Endothelial cell of hepatic sinusoid (primary cell): ENCODE measurements around the gene OBP2A.
"Not testable (repeated sequence)": the region's sequence is repeated elsewhere in the genome, so short reads cannot be mapped to it uniquely, and the experiment has no call there.

Experiments used
- in situ Hi-C: cut with HindIII; loops from 2 replicates; pipeline ENCODE4 v1.10.0; 2017; ENCODE audit warnings: low sequenced_read_pairs

OBP2A gene

DNA sequence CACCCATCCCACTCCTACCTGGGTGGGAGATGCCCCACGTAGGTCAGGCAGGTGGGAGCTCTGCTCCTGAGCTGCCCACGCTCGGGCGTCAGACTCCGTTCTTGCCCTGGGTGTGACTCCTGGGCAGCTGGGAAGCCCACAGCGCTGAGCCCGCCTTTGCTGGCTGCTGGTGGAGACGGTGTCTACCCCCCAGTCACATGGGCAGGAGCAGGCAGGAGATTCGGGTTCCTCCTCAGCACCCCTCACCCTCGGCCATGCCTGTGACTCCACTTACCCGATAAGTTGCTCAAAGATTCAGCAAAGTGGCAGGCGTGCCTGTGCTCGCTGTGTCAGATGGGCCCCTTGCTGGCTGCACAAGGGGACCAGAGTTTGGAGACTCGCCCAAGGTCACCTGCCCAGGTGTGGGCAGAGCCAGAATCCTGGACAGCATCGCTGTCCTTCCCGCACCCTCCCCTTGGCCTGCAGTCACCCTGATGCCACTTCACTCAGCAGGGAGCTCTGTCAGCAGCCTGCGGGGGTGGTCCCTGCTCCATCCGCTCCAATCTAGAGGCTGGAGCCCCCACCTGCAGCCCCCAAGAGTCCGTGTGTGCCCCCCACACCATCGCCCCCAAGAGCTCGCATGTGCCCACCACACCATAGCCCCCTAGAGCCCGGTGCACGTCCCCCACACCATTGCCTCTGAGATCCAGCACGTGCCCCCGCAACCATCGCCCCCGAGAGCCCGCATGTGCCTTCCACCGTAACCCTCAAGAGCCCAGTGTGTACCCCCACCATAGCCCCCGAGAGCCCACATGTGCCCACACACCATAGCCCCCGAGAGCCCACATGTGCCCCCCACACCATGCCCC, 20.5 kb upstream of the OBP2A start:
- in situ Hi-C loops: no loop called here

DNA sequence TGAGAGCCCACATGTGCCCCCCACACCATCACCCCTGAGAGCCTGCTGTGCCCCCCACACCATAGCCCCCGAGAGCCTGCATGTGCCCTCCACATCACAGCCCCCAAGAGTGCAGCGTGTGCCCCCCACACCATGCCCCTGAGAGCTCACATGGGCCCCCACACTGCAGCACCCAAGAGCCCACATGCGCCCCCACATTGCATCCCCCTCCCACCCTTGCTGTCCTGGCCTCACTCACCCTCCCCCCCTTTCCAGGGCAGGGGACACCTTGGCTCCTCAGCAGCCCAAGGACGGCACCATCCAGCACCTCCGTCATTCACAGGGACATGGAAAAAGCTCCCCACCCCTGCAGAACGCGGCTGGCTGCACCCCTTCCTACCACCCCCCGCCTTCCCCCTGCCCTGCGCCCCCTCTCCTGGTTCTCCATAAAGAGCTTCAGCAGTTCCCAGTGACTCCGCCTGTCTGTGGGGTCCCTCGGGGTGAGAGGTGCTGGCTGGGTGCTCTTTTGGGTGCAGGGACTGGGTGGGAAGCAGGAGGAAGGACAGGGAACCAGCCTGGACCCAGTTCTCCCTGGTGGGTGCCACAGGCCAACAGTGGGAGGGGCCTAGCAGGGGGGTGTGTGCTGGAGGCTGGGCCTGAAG, 19.7 kb upstream of the OBP2A start:
- in situ Hi-C loops: no loop called here

DNA sequence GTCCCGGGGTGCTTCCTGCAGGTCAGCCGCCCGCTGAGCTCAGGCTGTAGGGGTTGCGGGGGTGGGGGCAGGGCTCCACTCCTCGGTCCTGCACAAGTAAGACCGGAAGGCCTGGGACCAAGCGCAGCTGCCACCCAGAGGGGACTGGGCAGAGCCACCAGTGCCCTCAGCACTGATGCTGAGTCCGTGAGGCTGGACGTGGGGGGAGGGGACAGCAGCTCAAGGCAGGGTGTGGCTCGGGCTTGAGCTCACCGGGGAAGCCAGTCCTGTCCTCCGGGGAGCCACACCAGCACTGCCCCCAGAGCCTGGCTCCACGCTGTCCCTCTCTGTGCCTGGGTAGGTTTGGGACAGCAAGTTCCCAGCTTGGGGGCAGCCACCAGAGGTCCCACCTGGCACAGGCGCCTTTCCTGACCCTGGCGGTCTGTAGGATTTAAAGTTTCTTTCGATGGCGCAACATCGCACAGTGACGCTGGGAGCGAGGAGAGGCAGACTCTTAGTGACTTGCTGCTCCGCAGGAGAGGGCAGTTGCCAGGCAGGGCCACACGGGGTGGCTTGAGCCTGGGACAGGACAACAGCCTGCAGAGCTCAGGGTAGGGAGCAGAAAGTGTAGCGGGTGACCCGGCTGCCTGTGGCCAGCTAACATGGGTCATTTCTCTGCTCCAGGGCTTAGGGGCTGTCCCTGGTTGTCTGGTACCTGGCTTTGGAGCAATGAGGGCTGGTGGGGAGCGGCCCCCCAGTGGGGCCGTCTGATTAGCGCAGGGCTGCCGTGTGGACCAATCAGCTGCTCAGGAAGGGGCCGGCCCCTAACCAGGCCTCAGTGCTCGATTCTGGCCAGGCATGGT, 19.0 kb upstream of the OBP2A start:
- in situ Hi-C loops: no loop called here

DNA sequence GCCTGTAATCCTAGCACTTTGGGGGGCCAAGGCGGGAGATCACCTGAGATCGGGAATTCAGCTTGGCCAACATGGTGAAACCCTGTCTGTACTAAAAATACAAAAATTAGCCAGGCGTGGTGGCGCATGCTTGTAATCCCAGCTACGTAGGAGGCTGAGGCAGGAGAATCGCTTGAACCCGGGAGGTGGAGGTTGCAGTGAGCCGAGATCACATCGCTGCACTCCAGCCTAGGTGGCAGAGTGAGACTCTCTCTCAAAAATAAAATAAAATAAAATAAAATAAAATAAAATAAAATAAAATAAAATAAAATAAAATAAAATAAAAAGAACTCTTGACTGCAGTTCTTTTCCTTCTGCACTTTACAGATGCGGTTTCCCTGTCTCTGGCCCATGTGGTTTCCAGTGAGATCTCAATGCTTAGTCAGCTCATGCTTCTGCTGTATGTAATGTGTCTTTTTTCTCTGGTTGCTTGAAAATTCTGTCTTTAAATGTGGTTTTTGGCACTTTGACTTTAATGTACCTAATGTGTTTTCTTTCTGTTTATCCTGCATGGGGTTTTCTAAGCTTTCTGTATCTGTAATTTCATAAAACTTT, 17.0 kb upstream of the OBP2A start:
- in situ Hi-C loops: not testable (repeated sequence)

DNA sequence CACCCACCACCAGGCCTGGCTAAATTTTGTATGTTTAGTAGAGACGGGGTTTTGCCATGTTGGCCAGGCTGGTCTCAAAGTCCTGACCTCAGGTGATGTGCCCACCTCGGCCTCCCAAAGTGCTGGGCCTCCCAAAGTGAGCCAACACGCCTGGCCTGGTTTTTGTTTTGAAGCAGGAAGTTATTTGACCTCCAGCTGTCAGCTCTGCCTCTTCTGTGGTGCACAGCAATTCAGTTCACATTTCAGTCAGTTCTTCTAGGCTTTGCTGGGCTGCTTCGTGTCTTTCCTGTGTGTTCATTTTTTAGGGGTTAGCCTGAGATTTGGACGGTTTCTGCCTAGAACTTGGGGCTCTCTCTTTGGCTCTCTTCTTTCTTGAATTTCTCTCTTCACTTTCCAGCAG, 15.8 kb upstream of the OBP2A start:
- in situ Hi-C loops: no loop called here

DNA sequence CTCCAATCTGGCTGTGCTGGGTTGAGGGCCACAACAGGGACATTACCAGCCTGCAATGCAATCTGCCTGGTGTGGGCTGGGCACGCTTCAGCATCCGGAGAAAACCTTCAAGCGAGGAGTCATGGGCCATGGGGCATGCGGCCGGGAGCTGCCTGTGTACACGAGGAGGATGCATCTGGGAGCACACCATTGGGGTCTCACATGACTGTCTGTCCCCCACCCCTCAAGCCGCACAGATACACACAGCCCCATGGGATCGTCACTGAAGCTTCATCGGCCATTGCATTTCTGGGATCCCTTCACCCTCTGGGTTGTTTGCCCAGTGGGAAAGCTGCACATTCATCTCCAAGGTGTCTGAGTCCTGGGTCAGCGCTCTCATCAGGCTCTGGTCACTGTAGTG, 14.8 kb upstream of the OBP2A start:
- in situ Hi-C loops: no loop called here

DNA sequence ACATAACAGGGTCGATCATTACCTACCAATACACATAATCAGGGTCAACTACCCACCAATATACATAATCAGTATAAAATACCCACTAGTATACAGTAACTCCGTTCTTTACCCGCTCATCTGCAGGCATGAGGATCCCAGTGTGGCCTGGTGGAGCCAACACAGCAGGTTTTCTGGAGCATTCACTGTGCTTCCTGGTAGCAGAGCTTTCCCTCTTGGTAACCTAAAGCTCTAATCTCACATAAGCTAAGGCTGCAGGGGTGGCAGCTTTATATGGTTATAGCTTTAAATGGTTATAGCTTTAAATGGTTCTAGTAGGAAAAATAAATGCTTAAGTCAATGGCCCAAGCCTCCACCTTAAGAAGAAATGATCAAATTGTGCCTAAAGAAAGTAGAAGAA, 12.8 kb upstream of the OBP2A start:
- in situ Hi-C loops: no loop called here

DNA sequence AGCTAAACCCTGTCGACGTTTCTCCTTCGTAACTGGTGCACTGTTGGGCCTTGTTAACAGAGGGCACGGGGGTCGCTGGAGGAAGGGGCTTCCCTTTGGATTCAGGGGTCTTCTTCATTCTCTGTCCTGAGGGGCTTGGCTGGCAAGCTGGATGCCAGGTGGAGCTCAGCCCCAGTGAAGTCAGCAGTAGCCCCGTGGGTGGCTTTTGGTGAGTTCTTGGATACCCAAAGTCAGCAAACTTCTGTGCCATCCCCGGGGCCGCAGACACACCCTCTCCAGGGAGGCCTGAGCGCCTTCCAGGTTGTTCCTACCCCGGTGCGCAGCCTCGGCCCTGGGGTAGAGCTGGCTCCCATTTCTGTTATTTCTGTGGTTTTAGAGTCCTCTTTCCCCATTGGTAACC, 12.3 kb upstream of the OBP2A start:
- in situ Hi-C loops: no loop called here

DNA sequence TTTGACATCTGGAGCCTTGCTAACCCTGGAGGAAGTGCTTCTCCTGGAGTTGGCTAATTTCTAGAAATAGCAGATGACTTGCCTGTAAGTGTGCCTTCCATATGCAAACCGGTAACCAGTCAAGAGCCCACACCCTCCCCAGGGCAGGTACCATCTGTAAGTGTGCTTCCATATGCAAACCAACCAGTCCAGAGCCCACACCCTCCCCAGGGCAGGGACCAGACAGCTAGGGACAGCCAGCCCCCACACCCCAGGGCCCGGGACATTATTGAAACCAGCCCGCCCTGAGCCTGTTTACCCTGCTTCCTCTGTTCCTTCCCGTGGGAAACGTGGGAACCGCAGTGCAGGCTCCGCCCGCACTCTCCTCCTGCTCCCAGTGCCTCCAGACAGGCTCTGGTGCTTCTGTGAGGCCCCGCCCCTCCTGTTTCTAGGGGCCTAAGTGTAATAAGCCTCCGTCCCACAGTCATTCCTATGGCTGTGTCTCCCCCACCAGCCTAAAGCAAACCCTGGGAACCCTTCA, 11.7 kb upstream of the OBP2A start:
- in situ Hi-C loops: not testable (repeated sequence)

DNA sequence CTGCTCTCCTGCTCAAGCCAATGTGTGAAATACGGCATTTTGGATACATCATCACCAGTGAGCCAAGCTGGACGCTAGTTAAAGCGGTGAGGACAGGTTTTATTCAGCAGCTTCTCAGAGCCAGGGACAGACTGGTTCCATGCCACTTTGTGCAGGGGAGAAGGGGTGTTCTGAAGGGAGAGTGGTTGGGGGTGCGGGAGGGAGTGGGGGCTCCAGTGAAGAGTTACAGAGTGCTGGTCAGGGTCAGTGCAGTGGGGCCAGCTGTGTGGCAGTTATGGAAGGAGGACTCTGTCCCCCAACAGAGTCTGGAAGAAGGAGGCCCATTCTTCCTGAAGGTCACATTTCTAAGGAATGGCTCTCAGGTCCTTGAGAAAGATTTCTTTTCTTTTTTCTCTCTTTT, 11.1 kb upstream of the OBP2A start:
- in situ Hi-C loops: not testable (repeated sequence)

DNA sequence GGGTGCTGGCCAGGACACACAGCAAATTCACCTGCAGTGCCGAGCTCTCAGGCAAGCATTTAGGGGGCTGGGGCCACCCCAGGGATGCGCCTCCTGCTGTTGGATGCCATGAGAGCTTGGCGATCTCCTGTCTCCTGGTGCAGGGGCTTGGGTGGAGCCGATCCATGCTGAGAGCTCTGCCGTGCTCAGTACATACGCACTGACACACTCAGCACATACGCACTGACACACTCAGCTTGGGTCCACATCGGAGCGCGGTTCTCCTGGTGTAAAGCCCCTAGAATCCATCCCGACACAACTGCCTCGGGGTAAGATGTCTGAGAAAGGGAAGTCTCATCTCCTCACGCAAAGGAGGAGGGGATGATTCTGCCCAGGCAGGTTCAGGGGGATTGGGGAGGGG, 10.3 kb upstream of the OBP2A start:
- in situ Hi-C loops: not testable (repeated sequence)

DNA sequence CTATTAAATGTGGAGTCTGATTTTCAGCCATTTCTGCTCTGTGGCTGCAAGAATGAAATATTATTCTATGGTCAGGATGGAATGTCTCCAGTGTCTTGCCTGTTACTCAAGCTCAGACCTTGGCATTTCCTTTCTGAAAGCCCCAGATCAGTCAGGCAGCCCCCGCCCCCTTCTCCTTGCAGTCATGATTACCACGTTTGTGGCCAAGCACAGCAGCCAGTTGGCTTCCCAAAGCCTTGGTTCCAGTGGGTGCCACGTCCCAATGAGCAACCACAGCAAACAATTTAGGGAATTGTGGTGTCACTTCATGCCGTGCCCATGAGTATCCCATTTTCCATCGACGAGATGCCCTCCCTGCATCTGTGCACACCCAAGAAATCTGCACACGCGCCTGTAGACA, 9.7 kb upstream of the OBP2A start:
- in situ Hi-C loops: no loop called here

DNA sequence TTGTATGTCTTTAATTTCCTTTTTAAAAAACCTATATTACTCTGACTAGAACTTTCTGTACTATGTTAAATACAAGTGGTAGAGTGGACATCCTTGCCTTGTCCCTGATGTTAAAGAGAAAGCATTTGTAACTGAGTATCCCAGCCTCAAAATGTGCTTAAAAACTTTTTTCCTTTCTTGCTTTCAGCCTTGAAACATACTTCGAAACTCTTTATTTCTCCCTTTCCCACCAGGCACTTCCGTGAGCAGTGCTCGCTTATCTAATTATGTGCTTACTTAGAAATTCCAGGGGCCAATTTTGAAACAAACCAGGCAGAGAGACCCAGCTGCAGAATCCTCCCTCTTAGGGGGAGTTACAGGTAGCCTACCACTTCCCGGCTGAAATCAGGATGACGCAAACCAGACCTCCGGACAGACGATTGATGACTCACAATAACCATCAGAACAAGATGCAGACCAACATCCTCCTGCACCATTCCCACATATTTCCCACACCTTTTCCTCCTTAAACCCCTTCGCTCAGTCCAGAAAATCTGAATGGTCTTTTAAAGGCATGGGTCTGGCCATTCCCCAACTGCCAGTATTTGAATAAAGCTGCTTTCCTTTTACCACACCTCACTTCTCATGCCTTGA, 2.5 kb upstream of the OBP2A start:
- in situ Hi-C loops: not testable (repeated sequence)

DNA sequence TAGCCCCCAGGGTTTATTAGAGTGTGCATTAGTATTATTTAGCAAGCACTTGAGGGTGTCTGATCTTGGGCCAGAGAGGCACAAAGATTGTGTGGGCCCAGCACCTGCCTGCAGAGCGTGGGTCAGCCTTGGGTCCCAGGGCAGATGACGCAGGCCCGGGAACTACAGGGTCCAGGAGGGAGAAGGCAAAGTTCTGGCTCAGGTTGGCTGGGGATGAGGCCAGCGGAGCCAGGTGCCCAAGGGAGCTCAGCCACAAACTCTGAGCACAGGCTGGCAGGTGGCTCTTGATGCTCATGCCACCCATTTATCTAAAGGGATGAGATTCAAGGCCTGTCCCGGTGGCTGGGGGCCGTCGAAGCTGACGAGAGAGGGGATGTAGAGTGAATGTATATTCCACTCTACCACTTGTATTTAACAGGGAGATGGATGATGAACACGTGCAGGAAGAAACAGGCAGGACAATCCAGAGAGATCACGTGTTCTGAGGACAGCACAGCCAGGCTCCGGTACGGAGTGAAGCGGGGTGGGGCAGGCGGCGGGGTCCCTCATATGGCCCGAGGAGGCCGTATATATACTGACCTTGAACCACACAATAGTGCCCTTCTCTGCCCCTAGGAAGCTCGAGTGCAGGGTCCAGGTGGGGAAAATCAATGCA, 818 bp upstream of the OBP2A start:
- in situ Hi-C loops: no loop called here

DNA sequence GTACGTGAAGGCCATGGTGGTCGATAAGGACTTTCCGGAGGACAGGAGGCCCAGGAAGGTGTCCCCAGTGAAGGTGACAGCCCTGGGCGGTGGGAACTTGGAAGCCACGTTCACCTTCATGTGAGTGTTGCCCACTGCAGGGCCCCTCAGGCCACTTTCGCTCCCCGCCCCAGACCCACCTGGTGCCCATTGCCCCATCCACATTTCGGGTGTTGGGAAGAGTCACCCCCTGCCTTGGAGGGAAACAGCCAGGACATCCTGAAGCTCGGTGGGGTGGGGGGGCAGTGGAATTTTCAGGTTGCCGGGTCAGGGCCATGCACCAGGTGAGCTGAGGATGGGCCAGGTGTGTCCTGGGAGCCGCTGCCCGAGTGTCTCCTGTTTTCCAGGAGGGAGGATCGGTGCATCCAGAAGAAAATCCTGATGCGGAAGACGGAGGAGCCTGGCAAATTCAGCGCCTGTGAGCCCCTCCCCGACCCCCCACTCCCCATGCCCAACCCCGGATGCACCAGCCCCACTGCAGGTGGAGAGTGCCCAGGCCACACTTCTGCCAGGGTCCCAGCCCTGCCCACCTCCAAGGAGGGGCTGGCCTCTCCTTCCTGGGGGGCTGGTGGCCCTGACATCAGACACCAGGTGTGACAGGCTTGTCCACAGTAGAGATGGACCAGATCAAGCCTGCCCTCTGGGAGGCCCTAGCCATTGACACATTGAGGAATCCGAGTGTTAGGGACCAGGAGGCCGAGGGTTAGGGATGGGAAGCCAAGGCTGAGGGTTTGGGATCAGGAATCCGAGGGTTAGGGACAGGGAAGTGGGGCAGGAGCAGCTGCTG, 1.1 kb downstream of the OBP2A start:
- in situ Hi-C loops: not testable (repeated sequence)

DNA sequence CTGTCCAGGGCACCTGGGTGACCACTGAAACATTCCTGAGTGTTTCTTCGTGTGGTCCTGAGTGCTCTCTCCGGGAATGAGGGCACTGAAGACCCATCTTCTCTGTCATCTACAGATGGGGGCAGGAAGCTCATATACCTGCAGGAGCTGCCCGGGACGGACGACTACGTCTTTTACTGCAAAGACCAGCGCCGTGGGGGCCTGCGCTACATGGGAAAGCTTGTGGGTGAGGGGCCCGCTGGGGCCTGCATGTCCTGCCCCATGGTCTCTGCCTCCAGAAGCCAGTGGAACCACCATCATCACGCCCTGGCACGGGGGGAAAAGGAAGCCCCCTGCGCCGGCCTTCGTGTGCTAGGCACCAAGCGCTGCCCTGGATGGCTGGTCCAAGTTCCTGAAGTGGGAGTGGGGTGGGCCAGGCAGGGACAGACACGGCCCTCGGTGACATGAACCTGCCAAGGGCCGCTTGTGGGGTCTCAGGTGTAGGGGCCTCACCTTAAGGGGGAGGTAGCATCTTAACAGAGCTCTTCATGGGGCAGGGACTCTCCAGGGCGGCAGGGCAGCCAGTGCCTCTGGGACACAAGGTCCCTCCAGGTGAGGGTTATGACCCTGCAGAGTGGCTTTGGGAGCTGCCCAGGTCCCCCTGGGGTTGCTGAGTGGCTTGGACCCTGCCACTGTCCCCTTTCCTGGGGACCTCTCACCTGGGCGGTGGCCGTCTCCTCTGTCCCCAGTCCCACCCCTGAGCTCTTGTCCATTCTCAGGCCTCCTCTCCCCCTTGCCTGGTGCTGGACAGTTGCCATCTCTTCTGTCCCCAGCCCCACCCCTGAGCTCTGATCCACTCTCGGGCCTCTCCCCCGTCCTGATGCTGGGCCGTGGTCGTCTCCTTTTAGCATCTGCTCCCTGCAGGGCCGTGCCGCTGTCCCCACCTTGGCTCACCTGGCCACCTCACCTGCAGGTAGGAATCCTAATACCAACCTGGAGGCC, 2.1 kb downstream of the OBP2A start:
- in situ Hi-C loops: no loop called here

DNA sequence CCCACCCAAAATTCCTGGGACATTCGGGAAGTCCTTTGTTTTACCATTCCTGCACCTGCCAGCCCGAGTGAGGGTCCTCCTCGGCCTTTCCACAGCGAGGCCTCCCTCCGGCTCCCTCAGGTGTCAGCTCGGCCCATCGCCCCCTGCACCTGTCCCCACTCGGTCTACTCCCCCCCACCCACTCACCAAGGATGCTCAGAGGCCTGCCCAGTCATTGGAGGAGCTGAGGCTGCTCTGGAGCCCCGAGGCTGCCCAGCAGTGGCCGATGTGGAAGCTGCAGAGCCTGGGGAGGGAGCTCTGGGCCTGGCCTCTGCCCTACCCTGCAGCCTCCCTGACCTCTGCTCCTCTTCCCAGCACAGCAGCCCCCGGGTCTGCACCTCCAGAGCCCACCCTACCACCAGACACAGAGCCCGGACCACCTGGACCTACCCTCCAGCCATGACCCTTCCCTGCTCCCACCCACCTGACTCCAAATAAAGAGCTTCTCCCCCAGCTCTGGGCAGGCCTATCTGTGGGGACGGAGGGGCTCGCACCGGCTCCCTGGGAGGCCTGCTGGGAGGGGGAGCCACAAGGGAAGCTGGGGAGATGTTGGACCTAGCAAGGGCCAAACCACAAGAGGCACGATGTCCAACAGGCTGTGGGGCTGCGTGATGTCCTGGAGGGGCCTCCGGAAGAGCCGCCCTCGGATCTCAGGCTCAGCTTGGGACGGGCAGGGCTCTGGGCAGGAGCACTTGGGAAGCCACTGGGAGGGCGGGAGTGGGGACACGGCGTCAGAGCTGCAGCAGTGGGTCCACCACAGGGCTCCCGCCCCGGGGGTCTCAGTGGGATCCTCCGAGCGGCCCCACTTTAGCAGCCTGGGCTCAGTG, 3.8 kb downstream of the OBP2A start:
- in situ Hi-C loops: loop anchor here (5.0 to 10.0 kb wide), 2 partner anchors 47 to 165 kb away; partner anchors contain the start of gene MRPS2
